OCI-LY7 (cell line): ENCODE data around the gene CDK18.

Experiments used
- CTCF ChIP-seq: fragments of 200-600 bp; sonication (generic); conservative IDR thresholded peaks from 2 replicates; pipeline ENCODE4 v1.5.1; 2014; ENCODE audit warnings: mild to moderate bottlenecking, antibody characterized with exemption, low read length, moderate library complexity, mixed read lengths
- EZH2phosphoT487 ChIP-seq: fragments of 200-600 bp; sonication (generic); IDR thresholded peaks from 2 replicates; pipeline ENCODE4 v1.6.1; 2018; ENCODE audit warnings: low read depth, borderline replicate concordance, mild to moderate bottlenecking, mixed run types, antibody characterized with exemption, low read length, moderate library complexity, mixed read lengths

- TF ChIP-seq CTCF (no peak), EZH2phosphoT487 (no peak)
These were observed 57.2 kb downstream of the CDK18 start for GRCh38 chr1:205561501-205562203.
